ENCODE measurements around the gene KIF1A. TPM values are rescaled to one million over a fixed set of nuclear protein-coding genes. Genes with fewer than 3 reads are reported as not detected.

The KIF1A gene
- total and polyA plus RNA-seq, 5 donors from 2014 or later, result not detected

GRCh38 chr2:240726876-240727275, 93.1 kb downstream of the KIF1A start:
- no peaks in the 10 kb centered on the region for H3K36me3 ChIP-seq (ENCODE audit: control insufficient read depth, insufficient read depth, low read length)
- no peaks in the 10 kb centered on the region for H3K9me3 ChIP-seq (ENCODE audit: control insufficient read depth in 2 of 2, low read length in 2 of 2)
- no peak for ATAC-seq (ENCODE audit: low read depth in 2 of 2)
- no peak for DNase-seq
- Mint-ChIP-seq H3K4me1 (no peaks in the 10 kb centered on the region), H3K27ac (no peak overlapping the region), H3K27me3 (no peaks in the 10 kb centered on the region), H3K36me3 (no peaks in the 10 kb centered on the region), H3K4me3 (no peak overlapping the region), H3K9me3 (no peaks in the 10 kb centered on the region)
- H3K27ac ChIP-seq (ENCODE audit: insufficient read depth, low read length, poor library complexity, severe bottlenecking), result no peak overlapping the region
- no peak overlapping the region for H3K4me3 ChIP-seq (ENCODE audit: low read depth, low read length)
- H3K4me1 ChIP-seq (ENCODE audit: control insufficient read depth, insufficient read depth, low read length, poor library complexity, severe bottlenecking), result no peaks in the 10 kb centered on the region
- no peaks in the 10 kb centered on the region for H3K27me3 ChIP-seq (ENCODE audit: control insufficient read depth, insufficient read depth, low read length)

GRCh38 chr2:240725671-240726070, 94.3 kb downstream of the KIF1A start:
- Histone ChIP-seq H3K4me3 (ENCODE audit: low read depth, low read length) (no peak overlapping the region), H3K4me1 (ENCODE audit: control insufficient read depth, insufficient read depth, low read length, poor library complexity, severe bottlenecking) (no peaks in the 10 kb centered on the region), H3K27me3 (ENCODE audit: control insufficient read depth, insufficient read depth, low read length) (no peaks in the 10 kb centered on the region), H3K27ac (ENCODE audit: insufficient read depth, low read length, poor library complexity, severe bottlenecking) (no peak overlapping the region), H3K36me3 (ENCODE audit: control insufficient read depth, insufficient read depth, low read length) (no peaks in the 10 kb centered on the region), H3K9me3 (ENCODE audit: control insufficient read depth in 2 of 2, low read length in 2 of 2) (no peaks in the 10 kb centered on the region)
- ATAC-seq (ENCODE audit: low read depth in 2 of 2) (no peak), DNase-seq (no peak)
- Mint-ChIP-seq H3K4me1 (no peaks in the 10 kb centered on the region), H3K36me3 (no peaks in the 10 kb centered on the region), H3K9me3 (no peaks in the 10 kb centered on the region), H3K27ac (no peak overlapping the region), H3K4me3 (no peak overlapping the region), H3K27me3 (no peaks in the 10 kb centered on the region)

- H3K36me3 ChIP-seq (ENCODE audit: control insufficient read depth, insufficient read depth, low read length), result no peaks in the 10 kb centered on the region
- Mint-ChIP-seq H3K4me1 (no peaks in the 10 kb centered on the region), H3K36me3 (no peaks in the 10 kb centered on the region), H3K4me3 (no peak overlapping the region), H3K27me3 (no peaks in the 10 kb centered on the region), H3K27ac (no peak overlapping the region), H3K9me3 (no peaks in the 10 kb centered on the region)
- H3K27ac ChIP-seq (ENCODE audit: insufficient read depth, low read length, poor library complexity, severe bottlenecking), result no peak overlapping the region
- H3K27me3 ChIP-seq (ENCODE audit: control insufficient read depth, insufficient read depth, low read length), result no peaks in the 10 kb centered on the region
- no peak for DNase-seq
- no peak for ATAC-seq (ENCODE audit: low read depth in 2 of 2)
- H3K4me3 ChIP-seq (ENCODE audit: low read depth, low read length), result no peak overlapping the region
- H3K9me3 ChIP-seq (ENCODE audit: control insufficient read depth in 2 of 2, low read length in 2 of 2), result no peaks in the 10 kb centered on the region
- no peaks in the 10 kb centered on the region for H3K4me1 ChIP-seq (ENCODE audit: control insufficient read depth, insufficient read depth, low read length, poor library complexity, severe bottlenecking)
Measured at GRCh38 chr2:240725266-240725665, 94.8 kb downstream of the KIF1A start.

- DNase-seq (no peak), ATAC-seq (ENCODE audit: low read depth in 2 of 2) (no peak)
- H3K4me1 Mint-ChIP-seq, result no peaks in the 10 kb centered on the region
- Histone ChIP-seq H3K27me3 (ENCODE audit: control insufficient read depth, insufficient read depth, low read length) (no peaks in the 10 kb centered on the region), H3K27ac (ENCODE audit: insufficient read depth, low read length, poor library complexity, severe bottlenecking) (no peak overlapping the region), H3K4me1 (ENCODE audit: control insufficient read depth, insufficient read depth, low read length, poor library complexity, severe bottlenecking) (no peaks in the 10 kb centered on the region), H3K36me3 (ENCODE audit: control insufficient read depth, insufficient read depth, low read length) (no peaks in the 10 kb centered on the region), H3K4me3 (ENCODE audit: low read depth, low read length) (no peak overlapping the region), H3K9me3 (ENCODE audit: control insufficient read depth in 2 of 2, low read length in 2 of 2) (no peaks in the 10 kb centered on the region)
- no peaks in the 10 kb centered on the region for H3K27me3 Mint-ChIP-seq
- no peak overlapping the region for H3K4me3 Mint-ChIP-seq
- H3K9me3 Mint-ChIP-seq, result no peaks in the 10 kb centered on the region
- H3K27ac Mint-ChIP-seq, result no peak overlapping the region
- H3K36me3 Mint-ChIP-seq, result no peaks in the 10 kb centered on the region
Measured at GRCh38 chr2:240724431-240724830, 95.6 kb downstream of the KIF1A start.

GRCh38 chr2:240723851-240724250, 96.2 kb downstream of the KIF1A start:
- H3K4me1 ChIP-seq (ENCODE audit: control insufficient read depth, insufficient read depth, low read length, poor library complexity, severe bottlenecking), result no peaks in the 10 kb centered on the region
- H3K27me3 ChIP-seq (ENCODE audit: control insufficient read depth, insufficient read depth, low read length), result no peaks in the 10 kb centered on the region
- DNase-seq (no peak), ATAC-seq (ENCODE audit: low read depth in 2 of 2) (no peak)
- Mint-ChIP-seq H3K4me3 (no peak overlapping the region), H3K27ac (no peak overlapping the region), H3K27me3 (no peaks in the 10 kb centered on the region), H3K4me1 (no peaks in the 10 kb centered on the region), H3K9me3 (no peaks in the 10 kb centered on the region), H3K36me3 (no peaks in the 10 kb centered on the region)
- H3K36me3 ChIP-seq (ENCODE audit: control insufficient read depth, insufficient read depth, low read length), result no peaks in the 10 kb centered on the region
- no peak overlapping the region for H3K27ac ChIP-seq (ENCODE audit: insufficient read depth, low read length, poor library complexity, severe bottlenecking)
- no peak overlapping the region for H3K4me3 ChIP-seq (ENCODE audit: low read depth, low read length)
- no peaks in the 10 kb centered on the region for H3K9me3 ChIP-seq (ENCODE audit: control insufficient read depth in 2 of 2, low read length in 2 of 2)

- Mint-ChIP-seq H3K27ac (no peak overlapping the region), H3K9me3 (no peaks in the 10 kb centered on the region), H3K36me3 (no peaks in the 10 kb centered on the region), H3K4me3 (no peak overlapping the region), H3K27me3 (no peaks in the 10 kb centered on the region), H3K4me1 (no peaks in the 10 kb centered on the region)
- Histone ChIP-seq H3K27me3 (ENCODE audit: control insufficient read depth, insufficient read depth, low read length) (no peaks in the 10 kb centered on the region), H3K27ac (ENCODE audit: insufficient read depth, low read length, poor library complexity, severe bottlenecking) (no peak overlapping the region), H3K4me1 (ENCODE audit: control insufficient read depth, insufficient read depth, low read length, poor library complexity, severe bottlenecking) (no peaks in the 10 kb centered on the region), H3K9me3 (ENCODE audit: control insufficient read depth in 2 of 2, low read length in 2 of 2) (no peaks in the 10 kb centered on the region), H3K36me3 (ENCODE audit: control insufficient read depth, insufficient read depth, low read length) (no peaks in the 10 kb centered on the region), H3K4me3 (ENCODE audit: low read depth, low read length) (no peak overlapping the region)
- no peak for DNase-seq
- ATAC-seq (ENCODE audit: low read depth in 2 of 2), result no peak
Measured at GRCh38 chr2:240722796-240723735, 97.0 kb downstream of the KIF1A start.

- Mint-ChIP-seq H3K4me3 (no peak overlapping the region), H3K9me3 (no peaks in the 10 kb centered on the region), H3K36me3 (no peaks in the 10 kb centered on the region), H3K4me1 (no peaks in the 10 kb centered on the region), H3K27ac (no peak overlapping the region), H3K27me3 (no peaks in the 10 kb centered on the region)
- Histone ChIP-seq H3K9me3 (ENCODE audit: control insufficient read depth in 2 of 2, low read length in 2 of 2) (no peaks in the 10 kb centered on the region), H3K27ac (ENCODE audit: insufficient read depth, low read length, poor library complexity, severe bottlenecking) (no peak overlapping the region), H3K36me3 (ENCODE audit: control insufficient read depth, insufficient read depth, low read length) (no peaks in the 10 kb centered on the region), H3K4me1 (ENCODE audit: control insufficient read depth, insufficient read depth, low read length, poor library complexity, severe bottlenecking) (no peaks in the 10 kb centered on the region), H3K27me3 (ENCODE audit: control insufficient read depth, insufficient read depth, low read length) (no peaks in the 10 kb centered on the region), H3K4me3 (ENCODE audit: low read depth, low read length) (no peak overlapping the region)
- no peak for ATAC-seq (ENCODE audit: low read depth in 2 of 2)
- DNase-seq, result no peak
Measured at GRCh38 chr2:240722376-240722775, 97.6 kb downstream of the KIF1A start.

GRCh38 chr2:240721596-240722180, 98.3 kb downstream of the KIF1A start:
- no peaks in the 10 kb centered on the region for H3K27me3 Mint-ChIP-seq
- Histone ChIP-seq H3K27me3 (ENCODE audit: control insufficient read depth, insufficient read depth, low read length) (no peaks in the 10 kb centered on the region), H3K9me3 (ENCODE audit: control insufficient read depth in 2 of 2, low read length in 2 of 2) (no peaks in the 10 kb centered on the region), H3K4me3 (ENCODE audit: low read depth, low read length) (no peak overlapping the region), H3K27ac (ENCODE audit: insufficient read depth, low read length, poor library complexity, severe bottlenecking) (no peak overlapping the region), H3K36me3 (ENCODE audit: control insufficient read depth, insufficient read depth, low read length) (no peaks in the 10 kb centered on the region), H3K4me1 (ENCODE audit: control insufficient read depth, insufficient read depth, low read length, poor library complexity, severe bottlenecking) (no peaks in the 10 kb centered on the region)
- H3K9me3 Mint-ChIP-seq, result no peaks in the 10 kb centered on the region
- H3K36me3 Mint-ChIP-seq, result no peaks in the 10 kb centered on the region
- H3K4me1 Mint-ChIP-seq, result no peaks in the 10 kb centered on the region
- no peak for DNase-seq
- ATAC-seq (ENCODE audit: low read depth in 2 of 2), result no peak
- H3K4me3 Mint-ChIP-seq, result no peak overlapping the region
- no peak overlapping the region for H3K27ac Mint-ChIP-seq

All from CD4-positive, CD25-positive, alpha-beta regulatory T cell (primary cell).